GM12872 (cell line): ENCODE measurements around the gene MSI2.

Experiments used
- TF ChIP-seq, protein P1 (sequence below): IDR thresholded peaks from 3 replicates; pipeline ENCODE4 v1.5.1; 2011; ENCODE audit warnings: low read depth, mild to moderate bottlenecking, low read length, moderate library complexity; ENCODE audit not compliant: insufficient read depth

MSI2 gene

DNA sequence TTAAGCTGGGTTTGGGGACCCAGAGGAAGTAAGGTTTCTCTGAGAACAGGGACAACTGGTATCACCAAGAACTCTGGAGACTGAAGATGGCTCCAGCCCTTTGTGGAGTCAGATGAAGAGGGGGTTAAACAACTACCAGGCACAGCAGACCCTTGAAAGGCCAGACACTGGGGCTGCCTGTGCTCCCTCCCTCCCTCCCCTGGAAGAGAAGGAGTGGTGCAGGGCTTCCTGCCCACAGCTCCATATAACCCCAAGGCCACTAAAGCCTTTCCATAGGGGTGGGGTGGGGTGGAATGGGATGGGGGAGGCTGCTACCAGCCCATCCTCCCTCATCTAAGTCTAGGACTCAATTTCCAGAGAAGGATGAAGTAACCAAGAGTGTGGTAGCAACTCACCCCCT is 422.1 kb downstream of the MSI2 start:
- TF ChIP-seq, protein P1, sequence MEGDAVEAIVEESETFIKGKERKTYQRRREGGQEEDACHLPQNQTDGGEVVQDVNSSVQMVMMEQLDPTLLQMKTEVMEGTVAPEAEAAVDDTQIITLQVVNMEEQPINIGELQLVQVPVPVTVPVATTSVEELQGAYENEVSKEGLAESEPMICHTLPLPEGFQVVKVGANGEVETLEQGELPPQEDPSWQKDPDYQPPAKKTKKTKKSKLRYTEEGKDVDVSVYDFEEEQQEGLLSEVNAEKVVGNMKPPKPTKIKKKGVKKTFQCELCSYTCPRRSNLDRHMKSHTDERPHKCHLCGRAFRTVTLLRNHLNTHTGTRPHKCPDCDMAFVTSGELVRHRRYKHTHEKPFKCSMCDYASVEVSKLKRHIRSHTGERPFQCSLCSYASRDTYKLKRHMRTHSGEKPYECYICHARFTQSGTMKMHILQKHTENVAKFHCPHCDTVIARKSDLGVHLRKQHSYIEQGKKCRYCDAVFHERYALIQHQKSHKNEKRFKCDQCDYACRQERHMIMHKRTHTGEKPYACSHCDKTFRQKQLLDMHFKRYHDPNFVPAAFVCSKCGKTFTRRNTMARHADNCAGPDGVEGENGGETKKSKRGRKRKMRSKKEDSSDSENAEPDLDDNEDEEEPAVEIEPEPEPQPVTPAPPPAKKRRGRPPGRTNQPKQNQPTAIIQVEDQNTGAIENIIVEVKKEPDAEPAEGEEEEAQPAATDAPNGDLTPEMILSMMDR, result no peak

DNA sequence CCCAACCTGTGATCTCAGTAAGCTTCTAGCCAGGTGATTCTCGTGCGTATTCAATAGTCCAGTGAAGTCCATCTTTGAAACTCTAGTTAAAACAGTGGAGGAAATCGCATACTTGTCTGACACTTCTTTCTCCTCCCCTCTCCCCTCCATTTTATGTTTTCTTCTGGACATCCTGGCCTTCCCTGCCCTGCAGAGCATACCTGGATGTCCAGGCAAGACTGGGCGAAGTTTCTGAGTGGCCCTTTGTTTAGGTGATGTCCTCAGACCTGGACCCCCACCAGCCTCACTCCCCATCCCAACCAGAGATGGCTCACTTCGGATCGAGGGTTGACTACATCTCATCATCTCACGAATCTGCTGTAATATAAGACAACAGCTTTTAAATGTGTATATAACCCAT is 423.0 kb downstream of the MSI2 start:
- TF ChIP-seq, protein P1, result no peak

DNA sequence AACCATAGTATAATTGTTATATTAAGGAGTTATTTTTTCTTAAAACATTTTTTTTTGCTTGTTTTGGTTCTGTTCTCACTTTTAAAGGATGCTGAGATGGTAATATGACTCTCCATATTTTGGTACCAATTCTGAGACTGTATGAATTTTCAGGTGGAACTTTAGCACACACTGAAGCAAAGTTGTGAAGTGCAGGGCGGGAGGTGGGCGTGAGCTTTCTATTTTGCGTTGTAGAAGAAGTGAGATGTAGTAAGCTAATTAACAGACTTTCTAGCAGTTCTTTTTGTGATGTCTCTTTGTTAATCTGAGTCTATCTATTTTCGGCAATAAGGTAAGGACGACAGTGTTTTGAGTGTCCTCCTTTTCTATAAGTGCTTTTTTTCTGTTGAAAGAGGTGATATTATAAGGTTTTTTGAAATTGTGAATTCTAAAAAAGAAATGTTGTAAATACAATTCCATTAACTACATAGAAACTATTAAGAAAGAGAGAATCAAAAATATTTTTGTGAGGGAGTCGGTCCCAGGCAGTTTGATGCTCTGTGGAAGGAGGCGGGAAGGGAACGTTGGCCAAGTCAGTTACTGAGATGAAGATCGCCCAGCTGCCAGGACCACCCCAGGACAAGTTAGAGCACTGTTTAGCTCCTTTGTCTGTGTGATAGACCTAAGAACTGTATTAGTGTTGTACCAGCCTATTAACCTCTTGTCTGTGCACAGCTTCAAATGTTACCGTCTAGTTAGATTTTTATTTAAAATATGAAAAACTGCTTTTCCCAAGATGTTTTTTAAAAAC is 423.8 kb downstream of the MSI2 start:
- TF ChIP-seq, protein P1, result no peak

DNA sequence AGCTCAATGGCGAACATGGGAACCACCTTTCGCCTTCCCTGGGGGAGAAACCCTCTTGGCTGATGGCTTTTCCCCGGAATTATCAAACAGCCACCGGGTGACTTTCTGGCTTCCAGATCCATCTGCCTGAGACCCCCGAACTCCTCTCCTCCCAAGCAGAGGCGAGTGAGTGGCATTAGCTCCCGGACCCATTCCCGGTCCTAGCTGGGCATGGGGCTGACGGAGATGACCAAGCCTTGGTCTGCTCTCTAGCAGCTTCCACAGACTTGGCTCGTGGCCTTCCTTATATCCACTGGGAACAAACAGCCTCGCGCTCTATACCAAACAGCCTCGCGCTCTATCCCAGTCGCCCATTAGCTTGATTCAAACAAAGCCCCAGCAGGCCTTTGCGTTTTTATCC is 426.4 kb downstream of the MSI2 start:
- TF ChIP-seq, protein P1, result no peak

DNA sequence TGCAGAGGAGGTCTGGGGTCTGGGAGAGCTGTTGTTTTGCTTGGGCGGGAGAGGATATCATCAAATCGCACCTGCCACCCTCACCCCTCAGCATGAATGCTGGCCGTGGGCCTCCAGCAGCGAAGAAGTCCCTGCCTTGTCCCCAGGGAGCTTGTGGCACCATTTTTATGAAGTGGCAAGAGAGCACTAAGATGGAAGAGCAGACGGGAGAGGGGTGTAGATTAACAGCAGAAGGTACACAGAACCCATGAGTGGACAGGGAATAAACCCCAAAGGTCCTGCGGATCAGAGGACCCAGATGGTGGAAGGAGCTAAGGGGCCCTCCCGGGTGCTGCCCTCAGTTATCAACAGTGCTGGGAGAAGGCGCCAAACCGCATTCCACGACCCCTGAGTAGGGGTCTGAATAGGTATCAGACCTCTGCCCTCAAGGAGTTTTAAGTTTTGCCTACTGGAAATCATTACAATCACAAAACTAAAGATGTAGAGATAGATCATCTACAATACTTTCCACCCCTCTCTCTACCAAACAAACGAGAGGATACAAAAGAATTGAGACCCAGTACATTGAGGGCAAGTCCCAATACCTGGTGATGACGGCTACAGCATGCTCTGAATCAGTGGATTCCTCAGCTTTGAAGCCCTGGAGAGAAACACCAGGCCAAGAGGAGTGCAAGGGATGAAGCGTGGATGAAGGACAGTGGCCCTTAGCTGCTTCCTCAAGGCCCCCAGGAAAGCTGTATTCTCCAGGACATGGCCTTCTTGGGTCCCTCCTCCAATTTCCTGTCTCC is 428.6 kb downstream of the MSI2 start:
- TF ChIP-seq, protein P1, result no peak

DNA sequence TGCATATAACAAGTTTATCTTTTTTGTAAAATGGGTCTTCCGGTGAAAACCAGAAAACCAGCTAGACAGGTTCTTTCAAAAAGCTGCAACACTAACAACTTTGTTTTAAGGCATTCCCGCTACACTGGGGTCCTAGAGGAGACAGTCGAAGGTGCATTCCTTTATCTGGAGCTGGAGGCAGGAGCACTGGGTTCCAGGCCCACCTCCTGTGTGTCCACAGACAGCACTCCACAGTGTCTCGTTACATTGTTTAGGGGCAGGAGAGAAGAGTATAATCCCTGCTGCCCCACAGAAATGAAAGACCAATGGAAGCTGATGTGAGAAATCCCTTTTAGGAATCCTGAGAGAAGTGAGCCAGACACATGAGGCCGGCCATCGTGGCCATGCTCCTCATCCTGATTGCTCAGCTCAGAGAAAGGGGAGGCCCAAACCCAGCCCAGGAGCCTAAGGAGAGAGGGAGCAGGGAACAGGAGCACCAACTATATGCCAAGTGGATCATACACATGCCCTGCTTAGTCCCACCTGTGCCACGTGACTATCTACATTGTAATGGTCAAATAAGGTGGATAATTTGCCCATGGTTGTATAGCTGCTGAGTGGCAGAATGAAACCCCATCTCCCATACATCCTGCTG is 429.3 kb downstream of the MSI2 start:
- TF ChIP-seq, protein P1, result no peak

DNA sequence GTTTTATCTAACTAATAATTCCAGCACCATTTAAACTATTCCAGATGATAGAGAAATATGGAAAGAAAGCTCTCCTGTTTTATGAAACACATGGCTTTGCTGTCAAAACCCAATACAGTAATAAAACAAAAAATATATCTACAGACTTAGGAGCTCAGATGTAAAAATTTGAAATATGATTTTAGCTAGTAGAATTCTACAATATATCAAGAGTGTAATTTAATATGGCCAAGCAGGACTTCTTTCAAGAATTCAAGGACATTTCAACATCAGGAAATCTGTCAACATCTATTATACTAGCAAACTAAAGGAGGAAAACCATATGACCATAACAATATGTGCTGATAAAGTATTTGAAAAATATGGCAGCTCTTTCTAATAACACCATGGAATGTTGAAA is 431.3 kb downstream of the MSI2 start:
- TF ChIP-seq, protein P1, result no peak
